HEK293T (cell line): ENCODE results near the gene CEBPE.

Experiments used
- CTCF ChIA-PET: fragments of 350-600 bp; formaldehyde crosslinking; extraction: SDS; loops from one replicate; lab custom pipeline; 2021; ENCODE audit warnings: antibody characterized with exemption, inconsistent platforms; lab: Yijun Ruan, JAX
- POLR2A ChIA-PET: fragments of 350-600 bp; formaldehyde crosslinking; extraction: SDS; loops from one replicate; lab custom pipeline; 2020; ENCODE audit warnings: antibody characterized with exemption, inconsistent platforms; lab: Yijun Ruan, JAX
- DNase-seq: peaks from one replicate; pipeline ENCODE4 v3.0.0; 2012; ENCODE audit warnings: mixed read lengths; ENCODE audit errors: extremely low spot score
- ARNT ChIP-seq: fragments of 450-650 bp; IDR thresholded peaks from 2 replicates; pipeline ENCODE4 v1.6.1; 2017; ENCODE audit warnings: mild to moderate bottlenecking
- BHLHE40 ChIP-seq: fragments of 450-650 bp; IDR thresholded peaks from 2 replicates; pipeline ENCODE4 v1.6.1; 2016; ENCODE audit warnings: mild to moderate bottlenecking, moderate library complexity, borderline replicate concordance
- CTBP1 ChIP-seq: fragments of 450-650 bp; IDR thresholded peaks from 2 replicates; pipeline ENCODE4 v1.6.1; 2016; ENCODE audit warnings: borderline replicate concordance
- ELF4 ChIP-seq: fragments of 450-650 bp; IDR thresholded peaks from 2 replicates; pipeline ENCODE4 v1.6.1; 2017; ENCODE audit warnings: antibody characterized with exemption
- FOXA1 ChIP-seq: fragments of 450-650 bp; IDR thresholded peaks from 2 replicates; pipeline ENCODE4 v1.6.1; 2016; ENCODE audit warnings: mild to moderate bottlenecking
- FOXK2 ChIP-seq: fragments of 450-650 bp; IDR thresholded peaks from 2 replicates; pipeline ENCODE4 v1.6.1; 2016; ENCODE audit warnings: mild to moderate bottlenecking
- FOXM1 ChIP-seq: fragments of 450-650 bp; IDR thresholded peaks from 2 replicates; pipeline ENCODE4 v1.6.1; 2017; ENCODE audit warnings: mild to moderate bottlenecking, borderline replicate concordance
- HDGF ChIP-seq: fragments of 450-650 bp; IDR thresholded peaks from 2 replicates; pipeline ENCODE4 v1.6.1; 2017; ENCODE audit warnings: antibody characterized with exemption, borderline replicate concordance
- L3MBTL2 ChIP-seq: fragments of 450-650 bp; conservative IDR thresholded peaks from 2 replicates; pipeline ENCODE4 v1.6.1; 2016; ENCODE audit warnings: mild to moderate bottlenecking
- LEF1 ChIP-seq: fragments of 450-650 bp; IDR thresholded peaks from 2 replicates; pipeline ENCODE4 v1.6.1; 2017; ENCODE audit warnings: mild to moderate bottlenecking, borderline replicate concordance
- NFRKB ChIP-seq: fragments of 450-650 bp; IDR thresholded peaks from 2 replicates; pipeline ENCODE4 v1.6.1; 2016; ENCODE audit warnings: mild to moderate bottlenecking, moderate library complexity
- SP1 ChIP-seq: fragments of 450-650 bp; IDR thresholded peaks from 2 replicates; pipeline ENCODE4 v1.6.1; 2017
- SUZ12 ChIP-seq: fragments of 450-650 bp; IDR thresholded peaks from 2 replicates; pipeline ENCODE4 v1.6.1; 2016; ENCODE audit warnings: mild to moderate bottlenecking
- TARDBP ChIP-seq: fragments of 450-650 bp; IDR thresholded peaks from 2 replicates; pipeline ENCODE4 v1.6.1; 2016
- ZNF384 ChIP-seq: fragments of 450-650 bp; IDR thresholded peaks from 2 replicates; pipeline ENCODE4 v1.6.1; 2016
- TF ChIP-seq, protein P1 (sequence below): fragments of 450-650 bp; IDR thresholded peaks from 2 replicates; pipeline ENCODE4 v1.6.1; 2016

CEBPE gene

GRCh38 chr14:23104070-23104590 lies 14.9 kb downstream of the CEBPE start:
- TF ChIP-seq TARDBP (no peak), FOXA1 (no peak)
- ChIA-PET CTCF (interaction anchor here (0.9 to 1.5 kb wide), 2 partner anchors 9 to 35 kb away, joined by 3 to 8 read pairs; partner anchors contain the start of gene ACIN1), POLR2A (interaction anchor here (4.1 kb wide), 1 partner anchor 9 kb away, joined by 28 read pairs; the partner anchor contains the start of genes ACIN1 and C14orf119)
- no peak for DNase-seq

DNA sequence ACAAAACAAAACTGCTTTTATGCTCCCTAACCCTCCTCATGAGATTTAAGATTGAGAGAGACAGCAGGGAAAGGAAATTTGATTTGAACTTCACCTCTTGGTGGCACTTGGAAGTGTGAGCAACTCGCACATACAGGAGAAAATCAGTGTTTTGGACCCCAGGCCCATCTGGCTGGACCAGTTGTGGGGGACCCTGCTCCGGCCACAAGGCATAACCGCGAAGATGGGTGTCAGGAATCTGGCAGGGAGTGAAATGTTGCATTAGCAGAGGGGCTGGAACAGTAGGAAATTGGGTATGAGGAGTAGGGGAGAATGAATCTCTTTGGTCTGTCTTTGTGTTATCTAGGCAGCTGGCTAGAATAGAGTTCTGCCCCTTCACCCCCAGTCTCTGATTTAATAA lies 15.5 kb downstream of the CEBPE start:
- CTCF ChIA-PET: interaction anchor here (0.8 to 1.5 kb wide), 3 partner anchors 9 to 83 kb away, joined by 3 to 8 read pairs (median 3); partner anchors contain the start of gene ACIN1

DNA sequence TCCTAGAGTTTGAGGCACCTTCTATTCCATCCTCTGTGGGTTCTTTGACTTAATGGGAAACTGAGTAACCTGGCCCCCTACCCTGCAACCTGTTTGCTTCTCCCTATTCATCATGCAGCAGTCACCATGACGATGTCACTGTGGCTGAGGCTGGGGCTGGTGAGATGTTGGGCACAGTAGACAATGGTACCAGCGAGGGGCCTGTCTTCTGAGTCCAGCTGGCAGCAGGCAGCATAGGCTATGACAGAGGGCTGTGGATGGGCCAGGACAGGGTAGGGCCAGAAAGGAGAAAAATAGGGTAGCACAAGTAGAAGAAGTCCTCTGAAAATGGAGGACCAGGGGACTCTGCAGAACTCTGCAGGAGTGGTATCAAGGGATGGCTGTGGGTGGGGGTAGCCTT lies 16.3 kb downstream of the CEBPE start:
- ChIA-PET CTCF (no interaction called here), POLR2A (interaction anchor here (1.0 kb wide), 1 partner anchor 184 kb away, joined by 3 read pairs; no protein-coding TSS in a partner anchor)
- DNase-seq: no peak
- TF ChIP-seq TARDBP: no peak
- TF ChIP-seq, protein P1, sequence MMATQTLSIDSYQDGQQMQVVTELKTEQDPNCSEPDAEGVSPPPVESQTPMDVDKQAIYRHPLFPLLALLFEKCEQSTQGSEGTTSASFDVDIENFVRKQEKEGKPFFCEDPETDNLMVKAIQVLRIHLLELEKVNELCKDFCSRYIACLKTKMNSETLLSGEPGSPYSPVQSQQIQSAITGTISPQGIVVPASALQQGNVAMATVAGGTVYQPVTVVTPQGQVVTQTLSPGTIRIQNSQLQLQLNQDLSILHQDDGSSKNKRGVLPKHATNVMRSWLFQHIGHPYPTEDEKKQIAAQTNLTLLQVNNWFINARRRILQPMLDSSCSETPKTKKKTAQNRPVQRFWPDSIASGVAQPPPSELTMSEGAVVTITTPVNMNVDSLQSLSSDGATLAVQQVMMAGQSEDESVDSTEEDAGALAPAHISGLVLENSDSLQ: peak; percentile 28; the same call in 1 of the 2 replicates

More for the DNA sequence above, 15.5 kb downstream of the CEBPE start:
- POLR2A ChIA-PET: interaction anchor here (4.1 kb wide), 1 partner anchor 9 kb away, joined by 28 read pairs; the partner anchor contains the start of genes ACIN1 and C14orf119
- DNase-seq: no peak
- no peak for TF ChIP-seq ELF4

DNA sequence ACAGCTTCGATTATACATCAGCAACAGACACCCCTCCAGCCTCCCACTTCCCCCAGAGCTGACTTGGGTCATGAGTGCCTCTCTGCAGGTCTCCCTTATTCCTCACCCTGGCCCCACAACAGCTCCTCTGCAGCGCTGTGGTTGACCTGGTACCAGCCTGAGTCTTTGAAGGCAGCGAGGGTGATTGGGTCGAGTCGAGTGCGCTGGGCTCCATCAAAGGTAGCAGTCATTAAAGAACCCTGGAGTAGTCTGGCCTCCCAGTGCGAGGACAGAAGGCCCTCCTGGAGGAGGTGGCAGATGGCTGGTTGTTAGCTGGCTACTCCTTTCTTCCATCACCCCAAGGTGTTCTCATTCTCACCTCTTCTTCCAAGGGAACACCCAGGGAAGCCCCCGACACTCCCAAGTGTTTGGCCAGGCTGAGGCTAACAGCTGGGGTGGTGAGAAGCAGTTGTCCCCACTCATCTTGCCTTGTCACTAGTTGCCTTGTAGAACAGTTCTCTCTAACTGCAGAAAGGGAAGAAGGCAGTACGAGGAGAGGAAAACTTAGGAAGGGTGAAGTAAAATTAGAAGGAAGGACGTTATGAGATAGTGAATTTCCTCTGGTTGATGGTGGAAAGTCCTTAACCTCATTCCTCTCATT lies 16.9 kb downstream of the CEBPE start:
- no peak for DNase-seq
- TF ChIP-seq, protein P1: no peak
- TF ChIP-seq FOXK2 (no peak), SP1 (no peak), TARDBP (no peak), FOXA1 (no peak), ARNT (no peak), CTBP1 (no peak), HDGF (no peak), FOXM1 (no peak)
- ChIA-PET POLR2A (interaction anchor here (1.0 kb wide), 1 partner anchor 184 kb away, joined by 3 read pairs; no protein-coding TSS in a partner anchor), CTCF (interaction anchor here (0.5 kb wide), 1 partner anchor 85 kb away, joined by 3 read pairs; no protein-coding TSS in a partner anchor)

DNA sequence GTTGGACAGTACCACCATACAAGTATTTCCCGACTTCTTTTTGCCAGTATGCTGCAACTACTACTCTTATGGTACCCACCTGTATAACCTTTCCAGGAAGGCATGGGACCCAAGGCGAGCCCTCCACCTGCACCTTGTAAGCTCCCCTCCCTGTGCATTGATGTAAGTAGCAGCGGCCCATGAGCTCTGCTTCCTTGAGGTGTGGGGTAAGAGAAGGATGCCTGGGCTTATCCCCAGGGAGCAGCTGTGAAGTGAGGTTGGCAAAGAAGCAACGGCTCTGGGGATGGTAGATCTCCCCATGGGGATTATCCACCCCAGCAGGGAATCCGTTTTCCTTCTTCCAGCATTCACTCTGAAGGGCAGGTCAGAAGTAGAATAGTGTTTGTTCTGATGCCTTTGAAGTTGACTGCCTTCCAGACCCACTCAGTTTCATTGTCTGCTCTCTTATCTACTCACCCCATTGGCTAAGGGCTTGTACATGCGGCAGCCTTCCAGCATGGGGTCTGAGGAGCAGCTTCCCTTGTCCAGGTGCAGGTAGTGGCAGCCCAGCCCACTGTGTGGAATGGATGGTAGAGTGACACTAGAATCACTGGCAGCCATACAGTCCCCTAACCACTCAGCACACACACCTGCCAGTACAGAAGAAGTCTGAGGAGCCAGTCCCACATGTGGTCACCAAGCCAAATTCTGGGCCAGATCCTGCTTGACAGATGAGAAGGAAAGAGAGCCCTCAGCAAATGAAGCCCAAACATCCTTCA lies 17.7 kb downstream of the CEBPE start:
- TF ChIP-seq BHLHE40 (no peak), SP1 (no peak), FOXK2 (no peak), SUZ12 (no peak), FOXA1 (no peak), TARDBP (no peak), ARNT (no peak), ZNF384 (no peak), CTBP1 (no peak), LEF1 (no peak), NFRKB (no peak), HDGF (no peak), ELF4 (no peak), FOXM1 (no peak), L3MBTL2 (no peak)
- TF ChIP-seq, protein P1: no peak
- CTCF ChIA-PET: interaction anchor here (0.5 kb wide), 1 partner anchor 85 kb away, joined by 3 read pairs; no protein-coding TSS in a partner anchor
- POLR2A ChIA-PET: interaction anchor here (0.6 kb wide), 1 partner anchor 550 kb away, joined by 3 read pairs; no protein-coding TSS in a partner anchor
- no peak for DNase-seq

DNA sequence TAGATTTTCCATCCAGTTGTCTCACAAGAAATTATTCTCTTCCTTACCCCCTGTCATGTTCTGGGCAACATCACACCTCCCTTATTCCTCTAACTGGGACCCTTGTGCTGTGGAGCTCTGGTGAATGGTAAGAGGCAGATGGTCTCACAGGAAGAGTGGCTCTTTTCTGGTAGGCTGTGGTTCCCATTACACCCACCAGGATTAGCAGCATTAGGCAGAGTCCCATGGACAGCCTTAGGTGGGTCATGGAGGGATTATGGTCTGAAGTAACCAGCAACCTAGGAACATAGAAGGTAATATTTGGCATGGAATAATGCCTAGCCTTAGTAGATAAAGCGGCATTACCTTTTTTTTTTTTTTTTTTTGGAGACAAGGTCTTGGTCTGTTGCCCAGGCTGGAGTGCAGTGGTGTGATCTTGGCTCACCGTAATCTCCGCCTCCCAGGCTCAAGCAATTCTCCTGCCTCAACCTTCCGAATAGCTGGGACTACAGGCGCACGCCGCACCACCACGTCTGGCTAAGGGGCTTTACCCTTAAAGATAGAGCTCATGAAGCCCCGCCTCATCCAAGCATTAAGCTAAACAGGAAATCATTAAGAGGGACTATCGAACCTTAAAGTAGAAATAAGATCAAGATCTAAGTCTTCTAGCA lies 19.7 kb downstream of the CEBPE start:
- POLR2A ChIA-PET: interaction anchor here (0.6 to 1.1 kb wide), 2 partner anchors 11 to 183 kb away, joined by 3 read pairs; no protein-coding TSS in a partner anchor
- CTCF ChIA-PET: interaction anchor here (0.7 to 1.0 kb wide), 2 partner anchors 22 to 28 kb away, joined by 3 read pairs; no protein-coding TSS in a partner anchor
- TF ChIP-seq HDGF (no peak), BHLHE40 (no peak), L3MBTL2 (no peak), SP1 (no peak)
- no peak for DNase-seq
